ENCODE results near the gene INPP5B. TPM values are rescaled to one million over a fixed set of nuclear protein-coding genes. Genes with fewer than 3 reads are reported as not detected.
"Not testable (repeated sequence)": the region's sequence is repeated elsewhere in the genome, so short reads cannot be mapped to it uniquely, and the experiment has no call there.

The INPP5B gene
- total RNA-seq, 2 donors from 2014 or later = 14.3 to 24.6 TPM

DNA sequence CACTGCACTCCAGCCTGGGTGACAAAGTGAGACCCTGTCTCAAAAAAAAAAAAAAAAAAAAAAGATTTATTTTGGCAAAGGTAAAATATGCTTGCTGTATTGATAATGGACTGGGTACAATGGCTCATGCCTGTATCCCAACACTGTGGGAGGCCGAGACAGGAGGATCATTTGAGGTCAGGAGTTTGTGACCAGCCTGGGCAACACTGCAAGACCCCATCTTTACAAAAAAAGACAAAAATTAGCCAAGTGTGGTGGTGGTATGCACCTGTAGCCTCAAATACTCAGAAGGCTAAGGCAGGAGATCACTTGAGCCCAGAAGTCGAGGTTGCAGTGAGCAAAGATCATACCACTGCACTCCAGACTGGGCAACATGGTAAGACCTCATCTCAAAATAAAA is 36.7 kb upstream of the INPP5B start:
- intact Hi-C loops (cut with DNase I) = no loop called here

DNA sequence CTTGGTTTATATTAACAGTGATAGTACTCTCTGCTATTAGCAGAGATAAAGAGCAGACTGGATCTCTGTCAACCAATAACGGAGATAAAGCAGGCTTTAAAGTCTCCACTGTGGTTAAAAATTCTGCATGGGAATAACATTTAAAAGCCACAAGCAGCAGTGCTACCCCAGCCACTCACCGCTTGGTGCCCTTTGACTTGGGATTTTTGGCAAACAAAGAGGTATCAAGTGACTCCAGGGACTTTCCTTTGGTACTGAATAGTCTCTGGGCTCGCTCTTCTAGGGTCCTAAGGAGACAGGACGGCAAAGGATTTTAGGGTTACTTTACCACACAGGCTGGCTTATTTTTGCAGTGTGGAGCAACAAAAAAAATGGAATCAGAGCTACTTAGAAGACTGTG is 31.7 kb upstream of the INPP5B start:
- Histone ChIP-seq H3K27ac (no peak overlapping the region), H3K4me3 (no peak overlapping the region), H3K27me3 (no peaks in the 10 kb centered on the region), H3K9ac (ENCODE audit: low read depth in 2 of 2, low read length in 2 of 2) (no peak overlapping the region), H3K36me3 (peaks cover 5% of the 10 kb centered on the region), H3K9me3 (no peaks in the 10 kb centered on the region), H3K4me1 (no peaks in the 10 kb centered on the region)
- intact Hi-C loops (cut with DNase I) = loop anchor here (5.0 kb wide), 1 partner anchor 86 kb away; no protein-coding TSS in a partner anchor
- DNase-seq = no peak
- TF ChIP-seq, protein P1, sequence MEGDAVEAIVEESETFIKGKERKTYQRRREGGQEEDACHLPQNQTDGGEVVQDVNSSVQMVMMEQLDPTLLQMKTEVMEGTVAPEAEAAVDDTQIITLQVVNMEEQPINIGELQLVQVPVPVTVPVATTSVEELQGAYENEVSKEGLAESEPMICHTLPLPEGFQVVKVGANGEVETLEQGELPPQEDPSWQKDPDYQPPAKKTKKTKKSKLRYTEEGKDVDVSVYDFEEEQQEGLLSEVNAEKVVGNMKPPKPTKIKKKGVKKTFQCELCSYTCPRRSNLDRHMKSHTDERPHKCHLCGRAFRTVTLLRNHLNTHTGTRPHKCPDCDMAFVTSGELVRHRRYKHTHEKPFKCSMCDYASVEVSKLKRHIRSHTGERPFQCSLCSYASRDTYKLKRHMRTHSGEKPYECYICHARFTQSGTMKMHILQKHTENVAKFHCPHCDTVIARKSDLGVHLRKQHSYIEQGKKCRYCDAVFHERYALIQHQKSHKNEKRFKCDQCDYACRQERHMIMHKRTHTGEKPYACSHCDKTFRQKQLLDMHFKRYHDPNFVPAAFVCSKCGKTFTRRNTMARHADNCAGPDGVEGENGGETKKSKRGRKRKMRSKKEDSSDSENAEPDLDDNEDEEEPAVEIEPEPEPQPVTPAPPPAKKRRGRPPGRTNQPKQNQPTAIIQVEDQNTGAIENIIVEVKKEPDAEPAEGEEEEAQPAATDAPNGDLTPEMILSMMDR (IDR thresholded peaks at IDR 0.05) = no peak

More for the DNA sequence above, 36.7 kb upstream of the INPP5B start:
- no peaks in the 10 kb centered on the region for H3K27me3 ChIP-seq
- H3K4me3 ChIP-seq = no peak overlapping the region
- DNase-seq = no peak
- H3K36me3 ChIP-seq = peaks cover 5% of the 10 kb centered on the region
- TF ChIP-seq, protein P1 (IDR thresholded peaks at IDR 0.05) = no peak
- H3K9me3 ChIP-seq = no peaks in the 10 kb centered on the region
- H3K27ac ChIP-seq = no peak overlapping the region
- no peak overlapping the region for H3K9ac ChIP-seq (ENCODE audit: low read depth in 2 of 2, low read length in 2 of 2)
- peaks cover 3% of the 10 kb centered on the region for H3K4me1 ChIP-seq

DNA sequence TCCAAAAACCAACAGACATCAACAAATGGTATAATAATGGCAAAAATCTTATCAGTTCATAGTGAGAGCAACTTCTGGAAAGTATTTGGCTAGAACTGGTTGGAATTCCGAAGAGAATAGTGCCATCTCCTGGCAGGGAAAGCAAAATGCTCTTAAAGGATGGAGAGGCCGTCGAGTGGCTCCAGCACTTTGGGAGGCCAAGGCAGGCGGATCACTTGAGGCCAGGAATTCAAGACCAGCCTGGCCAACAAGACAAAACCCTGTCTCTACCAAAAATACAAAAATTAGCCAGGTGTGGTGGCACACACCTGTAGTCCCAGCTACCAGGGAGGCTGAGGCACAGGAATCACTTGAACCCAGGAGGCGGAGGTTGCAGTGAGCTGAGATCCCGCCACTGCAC is 28.2 kb upstream of the INPP5B start:
- H3K4me1 ChIP-seq; DNase-seq; H3K27me3 ChIP-seq; H3K9me3 ChIP-seq; H3K9ac ChIP-seq (ENCODE audit: low read depth in 2 of 2, low read length in 2 of 2); H3K27ac ChIP-seq; H3K4me3 ChIP-seq; H3K36me3 ChIP-seq: not testable (repeated sequence)
- TF ChIP-seq, protein P1 (IDR thresholded peaks at IDR 0.05) = peak; percentile 43
- intact Hi-C loops (cut with DNase I) = loop anchor here (5.0 kb wide), 1 partner anchor 83 kb away; no protein-coding TSS in a partner anchor

DNA sequence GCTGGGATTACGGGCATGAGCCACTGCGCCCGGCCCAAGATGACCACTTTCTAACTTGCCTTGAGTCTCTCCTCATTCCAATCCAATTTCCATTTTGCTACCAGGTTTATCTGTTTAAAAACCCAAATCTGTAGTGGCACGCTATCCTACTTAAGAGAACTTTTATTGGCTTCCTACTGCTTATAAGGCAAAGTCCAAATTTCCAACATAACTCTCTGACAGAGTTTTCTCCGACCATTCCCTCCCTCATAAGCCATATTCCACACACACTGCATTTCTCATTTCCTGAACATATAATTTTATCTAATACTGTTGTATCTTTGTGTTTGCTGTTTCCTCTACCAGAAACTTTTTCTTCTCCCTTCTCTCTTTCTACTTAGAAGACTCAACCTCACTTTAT is 27.7 kb upstream of the INPP5B start:
- Histone ChIP-seq H3K9ac (ENCODE audit: low read depth in 2 of 2, low read length in 2 of 2) (no peak overlapping the region), H3K27ac (no peak overlapping the region), H3K27me3 (no peaks in the 10 kb centered on the region)

DNA sequence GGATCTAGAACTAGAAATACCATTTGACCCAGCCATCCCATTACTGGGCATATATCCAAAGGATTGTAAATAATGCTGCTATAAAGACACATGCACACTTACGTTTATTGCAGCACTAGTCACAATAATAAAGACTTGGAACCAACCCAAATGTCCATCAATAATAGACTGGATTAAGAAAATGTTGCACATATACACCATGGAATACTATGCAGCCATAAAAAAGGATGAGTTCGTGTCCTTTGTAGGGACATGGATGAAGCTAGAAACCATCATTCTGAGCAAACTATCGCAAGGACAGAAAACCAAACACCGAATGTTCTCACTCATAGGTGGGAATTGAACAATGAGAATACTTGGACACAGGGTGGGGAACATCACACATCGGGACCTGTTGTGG is 26.8 kb upstream of the INPP5B start:
- H3K4me3 ChIP-seq; H3K27ac ChIP-seq; H3K4me1 ChIP-seq; H3K9ac ChIP-seq (ENCODE audit: low read depth in 2 of 2, low read length in 2 of 2); H3K36me3 ChIP-seq; H3K27me3 ChIP-seq; DNase-seq; H3K9me3 ChIP-seq; intact Hi-C loops (cut with DNase I): not testable (repeated sequence)

More for the DNA sequence above, 27.7 kb upstream of the INPP5B start:
- TF ChIP-seq, protein P1 (IDR thresholded peaks at IDR 0.05) = no peak
- intact Hi-C loops (cut with DNase I) = no loop called here
- no peak for DNase-seq
- Histone ChIP-seq H3K9me3 (no peaks in the 10 kb centered on the region), H3K36me3 (peaks cover 5% of the 10 kb centered on the region), H3K4me1 (no peaks in the 10 kb centered on the region), H3K4me3 (no peak overlapping the region)

DNA sequence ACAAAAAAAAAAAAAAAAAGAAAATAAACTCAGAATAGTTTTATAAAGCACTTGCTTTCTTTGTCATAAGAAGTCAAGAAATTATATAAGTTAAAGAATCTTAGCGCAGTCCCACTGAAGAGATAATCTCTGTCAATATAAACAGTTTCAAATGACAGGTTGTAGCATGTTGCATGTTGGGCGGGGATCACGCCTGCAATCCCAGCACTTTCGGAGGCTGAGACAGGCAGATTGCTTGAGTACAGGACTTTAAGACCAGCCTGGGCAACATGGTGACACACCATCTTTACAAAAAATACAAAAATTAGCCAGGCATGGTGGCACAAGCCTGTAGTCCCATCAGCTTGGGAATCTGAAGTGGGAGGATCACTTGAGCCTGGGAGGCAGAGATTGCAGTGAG is 18.4 kb upstream of the INPP5B start:
- Histone ChIP-seq H3K27ac (no peak overlapping the region), H3K36me3 (peaks cover 13% of the 10 kb centered on the region), H3K9ac (ENCODE audit: low read depth in 2 of 2, low read length in 2 of 2) (no peak overlapping the region), H3K4me1 (no peaks in the 10 kb centered on the region), H3K27me3 (no peaks in the 10 kb centered on the region), H3K9me3 (no peaks in the 10 kb centered on the region), H3K4me3 (no peak overlapping the region)
- TF ChIP-seq, protein P1 (IDR thresholded peaks at IDR 0.05) = no peak
- no peak for DNase-seq
- intact Hi-C loops (cut with DNase I) = loop anchor here (5.0 kb wide), 1 partner anchor 58 kb away; no protein-coding TSS in a partner anchor

DNA sequence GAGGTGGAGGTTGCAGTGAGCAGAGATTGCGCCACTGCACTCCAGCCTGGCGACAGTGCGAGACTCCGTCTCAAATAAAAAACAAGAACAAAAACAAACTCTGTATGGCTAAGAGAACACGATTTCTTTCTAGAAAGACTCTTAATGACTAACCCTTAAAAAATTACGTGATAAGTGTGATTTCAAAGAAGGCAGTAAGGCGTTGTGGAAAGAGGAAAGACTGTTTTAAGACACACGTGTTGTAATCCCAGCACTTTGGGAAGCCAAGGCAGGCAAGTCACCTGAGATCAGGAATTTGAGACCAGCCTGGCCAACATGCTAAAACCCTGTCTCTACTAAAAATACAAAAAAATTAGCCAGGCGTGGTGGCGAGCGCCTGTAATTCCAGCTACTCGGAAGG is 17.3 kb upstream of the INPP5B start:
- DNase-seq; H3K9me3 ChIP-seq; H3K9ac ChIP-seq (ENCODE audit: low read depth in 2 of 2, low read length in 2 of 2); H3K4me3 ChIP-seq; H3K4me1 ChIP-seq; H3K27me3 ChIP-seq; H3K27ac ChIP-seq; intact Hi-C loops (cut with DNase I): not testable (repeated sequence)
- peaks cover 12% of the 10 kb centered on the region for H3K36me3 ChIP-seq
